ENCODE data around the gene NXPE3. TPM values are rescaled to one million over a fixed set of nuclear protein-coding genes. Genes with fewer than 3 reads are reported as not detected.
"Not testable (repeated sequence)": the region's sequence is repeated elsewhere in the genome, so short reads cannot be mapped to it uniquely, and the experiment has no call there.

NXPE3 gene
- total RNA-seq, 1 experiment from 2014 or later, result 3.9 TPM

DNA sequence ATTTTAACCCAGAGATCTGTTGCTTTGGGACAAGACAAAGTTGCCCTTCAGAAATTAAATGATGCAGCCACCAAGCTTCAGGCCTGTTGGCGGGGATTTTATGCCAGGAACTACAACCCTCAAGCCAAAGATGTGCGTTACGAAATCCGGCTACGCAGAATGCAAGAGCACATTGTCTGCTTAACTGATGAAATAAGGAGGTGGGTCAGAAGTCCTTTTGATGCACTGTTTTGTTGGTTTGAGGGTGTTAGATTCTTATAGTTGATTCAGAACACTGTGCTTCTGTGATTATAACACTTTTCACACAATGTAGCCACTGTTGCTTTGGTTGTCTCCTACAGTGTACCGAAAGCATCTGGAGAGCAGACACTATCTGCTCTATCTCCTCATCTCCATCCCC is 20.8 kb upstream of the NXPE3 start:
- CTCF ChIA-PET, result no interaction called here
- intact Hi-C loops (cut with micrococcal nuclease), result no loop called here
- BruUV-seq (replicated peaks), result no TSS peak
- Mint-ChIP-seq H3K27me3 (ENCODE audit: insufficient read depth, unreplicated experiment) (no peaks in the 10 kb centered on the region), H3K9me3 (ENCODE audit: unreplicated experiment) (no peaks in the 10 kb centered on the region), H3K4me1 (ENCODE audit: insufficient read depth, unreplicated experiment) (peaks cover 24% of the 10 kb centered on the region), H3K27ac (ENCODE audit: low read depth, unreplicated experiment) (no peak overlapping the region), H3K4me3 (ENCODE audit: unreplicated experiment) (no peak overlapping the region), H3K36me3 (ENCODE audit: insufficient read depth, unreplicated experiment) (peaks cover 57% of the 10 kb centered on the region)
- DNase-seq (ENCODE audit: unreplicated experiment), result no peak
- TF ChIP-seq, protein P1, sequence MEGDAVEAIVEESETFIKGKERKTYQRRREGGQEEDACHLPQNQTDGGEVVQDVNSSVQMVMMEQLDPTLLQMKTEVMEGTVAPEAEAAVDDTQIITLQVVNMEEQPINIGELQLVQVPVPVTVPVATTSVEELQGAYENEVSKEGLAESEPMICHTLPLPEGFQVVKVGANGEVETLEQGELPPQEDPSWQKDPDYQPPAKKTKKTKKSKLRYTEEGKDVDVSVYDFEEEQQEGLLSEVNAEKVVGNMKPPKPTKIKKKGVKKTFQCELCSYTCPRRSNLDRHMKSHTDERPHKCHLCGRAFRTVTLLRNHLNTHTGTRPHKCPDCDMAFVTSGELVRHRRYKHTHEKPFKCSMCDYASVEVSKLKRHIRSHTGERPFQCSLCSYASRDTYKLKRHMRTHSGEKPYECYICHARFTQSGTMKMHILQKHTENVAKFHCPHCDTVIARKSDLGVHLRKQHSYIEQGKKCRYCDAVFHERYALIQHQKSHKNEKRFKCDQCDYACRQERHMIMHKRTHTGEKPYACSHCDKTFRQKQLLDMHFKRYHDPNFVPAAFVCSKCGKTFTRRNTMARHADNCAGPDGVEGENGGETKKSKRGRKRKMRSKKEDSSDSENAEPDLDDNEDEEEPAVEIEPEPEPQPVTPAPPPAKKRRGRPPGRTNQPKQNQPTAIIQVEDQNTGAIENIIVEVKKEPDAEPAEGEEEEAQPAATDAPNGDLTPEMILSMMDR (IDR thresholded peaks at IDR 0.05; ENCODE audit: unreplicated experiment), result no peak
- POLR2A ChIA-PET, result no interaction called here

DNA sequence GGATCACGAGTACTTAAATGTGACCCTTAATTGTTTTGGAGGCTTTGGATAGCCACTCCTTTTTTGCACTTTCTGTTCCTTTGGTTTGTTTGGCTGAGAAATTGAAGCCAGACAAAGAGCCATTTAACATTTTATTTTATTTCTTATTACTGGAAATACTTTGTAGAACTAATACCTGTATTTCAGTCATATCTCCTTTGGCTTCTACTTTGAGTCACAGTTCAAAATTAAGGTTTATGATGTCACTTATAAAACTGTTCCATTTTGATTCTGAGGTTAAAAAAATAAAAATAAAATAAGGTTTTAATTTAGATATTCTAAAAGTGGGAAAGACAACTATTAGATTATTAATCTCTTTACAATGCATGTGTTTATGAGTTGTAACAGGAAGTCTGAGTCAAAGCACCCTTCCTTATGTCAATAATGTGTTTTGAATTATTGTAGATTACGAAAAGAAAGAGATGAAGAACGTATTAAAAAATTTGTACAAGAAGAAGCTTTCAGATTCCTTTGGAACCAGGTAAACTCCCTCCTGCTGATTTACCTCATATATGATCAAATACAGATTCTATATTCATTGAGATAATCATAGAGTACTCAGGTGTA is 16.9 kb upstream of the NXPE3 start:
- H3K27ac Mint-ChIP-seq (ENCODE audit: low read depth, unreplicated experiment), result no peak overlapping the region
- peaks cover 18% of the 10 kb centered on the region for H3K4me1 Mint-ChIP-seq (ENCODE audit: insufficient read depth, unreplicated experiment)
- ChIA-PET CTCF (interaction anchor here (0.6 to 0.7 kb wide), 2 partner anchors 41 to 601 kb away, joined by 3 to 5 read pairs; no protein-coding TSS in a partner anchor), POLR2A (no interaction called here)
- no peaks in the 10 kb centered on the region for H3K9me3 Mint-ChIP-seq (ENCODE audit: unreplicated experiment)
- DNase-seq (ENCODE audit: unreplicated experiment), result no peak
- H3K27me3 Mint-ChIP-seq (ENCODE audit: insufficient read depth, unreplicated experiment), result no peaks in the 10 kb centered on the region
- no TSS peak for BruUV-seq (replicated peaks)
- intact Hi-C loops (cut with micrococcal nuclease), result no loop called here
- TF ChIP-seq, protein P1 (IDR thresholded peaks at IDR 0.05; ENCODE audit: unreplicated experiment), result no peak
- H3K4me3 Mint-ChIP-seq (ENCODE audit: unreplicated experiment), result no peak overlapping the region
- H3K36me3 Mint-ChIP-seq (ENCODE audit: insufficient read depth, unreplicated experiment), result peaks cover 33% of the 10 kb centered on the region

DNA sequence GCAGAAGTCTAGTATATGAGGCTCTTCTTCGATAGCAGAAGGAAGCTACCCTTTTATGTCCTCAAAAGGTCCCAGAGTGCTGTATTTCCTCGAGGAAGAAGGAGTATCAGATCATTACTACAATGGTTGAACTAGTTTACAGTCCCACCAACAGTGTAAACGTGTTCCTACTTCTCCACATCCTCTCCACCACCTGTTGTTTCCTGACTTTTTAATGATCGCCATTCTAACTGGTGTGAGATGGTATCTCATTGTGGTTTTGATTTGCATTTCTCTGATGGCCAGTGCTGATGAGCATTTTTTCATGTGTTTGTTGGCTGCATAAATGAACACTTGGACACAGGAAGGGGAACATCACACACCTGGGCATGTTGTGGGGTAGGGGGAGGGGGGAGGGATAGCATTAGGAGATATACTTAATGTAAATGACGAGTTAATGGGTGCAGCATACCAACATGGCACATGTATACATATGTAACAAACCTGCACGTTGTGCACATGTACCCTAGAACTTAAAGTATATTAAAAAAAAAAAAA is 1.2 kb upstream of the NXPE3 start:
- DNase-seq (ENCODE audit: unreplicated experiment); H3K9me3 Mint-ChIP-seq (ENCODE audit: unreplicated experiment); H3K27ac Mint-ChIP-seq (ENCODE audit: low read depth, unreplicated experiment); H3K27me3 Mint-ChIP-seq (ENCODE audit: insufficient read depth, unreplicated experiment); POLR2A ChIA-PET; intact Hi-C loops (cut with micrococcal nuclease); H3K4me3 Mint-ChIP-seq (ENCODE audit: unreplicated experiment); BruUV-seq (replicated peaks); H3K36me3 Mint-ChIP-seq (ENCODE audit: insufficient read depth, unreplicated experiment): not testable (repeated sequence)
- peaks cover 16% of the 10 kb centered on the region for H3K4me1 Mint-ChIP-seq (ENCODE audit: insufficient read depth, unreplicated experiment)
- CTCF ChIA-PET, result interaction anchor here (0.5 to 0.6 kb wide), 2 partner anchors 36 to 165 kb away, joined by 3 read pairs; no protein-coding TSS in a partner anchor

DNA sequence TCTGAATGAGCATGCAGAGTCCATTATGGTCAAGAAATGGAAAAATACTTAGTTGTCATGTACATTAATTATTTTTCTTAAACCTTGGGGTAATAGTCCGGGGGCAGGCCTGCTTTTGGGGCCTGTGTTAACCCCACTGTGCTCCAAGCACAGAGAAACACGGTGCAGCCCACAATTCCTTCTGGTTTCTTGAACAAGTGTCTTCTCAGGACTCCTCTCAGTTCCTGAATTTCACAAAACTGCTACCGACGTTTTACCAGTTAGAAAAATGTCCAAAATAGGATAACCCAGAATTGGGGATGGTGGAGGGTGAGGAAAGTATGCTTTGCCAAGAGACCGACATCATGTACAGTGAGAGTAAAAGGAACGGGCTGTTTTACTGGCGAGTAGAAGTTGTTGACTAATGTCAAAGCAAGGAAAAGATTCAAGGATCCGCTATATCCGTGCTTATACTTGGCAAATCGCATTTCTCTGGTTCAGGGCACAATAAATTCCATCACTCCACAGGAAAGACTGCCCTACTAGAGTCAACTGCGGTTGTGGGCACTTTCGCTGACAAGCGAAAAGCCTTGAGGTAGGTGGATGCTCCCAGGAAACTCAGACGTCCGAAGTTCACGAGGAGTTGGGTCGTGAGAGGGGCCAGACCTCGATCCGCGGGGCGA is 495 bp upstream of the NXPE3 start:
- no peaks in the 10 kb centered on the region for H3K9me3 Mint-ChIP-seq (ENCODE audit: unreplicated experiment)
- ChIA-PET CTCF (interaction anchor here (0.6 to 1.2 kb wide), 7 partner anchors 14 to 766 kb away, joined by 3 to 4 read pairs (median 3); partner anchors contain the start of gene CEP97), POLR2A (interaction anchor here (0.6 to 1.0 kb wide), 4 partner anchors 53 to 1391 kb away, joined by 3 read pairs; partner anchors contain the start of gene CEP97)
- H3K27ac Mint-ChIP-seq (ENCODE audit: low read depth, unreplicated experiment), result peak overlapping the region; percentile 42
- DNase-seq (ENCODE audit: unreplicated experiment), result no peak
- H3K4me3 Mint-ChIP-seq (ENCODE audit: unreplicated experiment), result peak overlapping the region; percentile 94
- TF ChIP-seq, protein P1 (IDR thresholded peaks at IDR 0.05; ENCODE audit: unreplicated experiment), result no peak
- BruUV-seq (replicated peaks), result no TSS peak
- no peaks in the 10 kb centered on the region for H3K36me3 Mint-ChIP-seq (ENCODE audit: insufficient read depth, unreplicated experiment)
- intact Hi-C loops (cut with micrococcal nuclease), result no loop called here
- peaks cover 16% of the 10 kb centered on the region for H3K4me1 Mint-ChIP-seq (ENCODE audit: insufficient read depth, unreplicated experiment)
- H3K27me3 Mint-ChIP-seq (ENCODE audit: insufficient read depth, unreplicated experiment), result no peaks in the 10 kb centered on the region
